OCI-LY1 (cell line): ENCODE measurements around the gene SMAP1.

Experiments
- CTCF ChIP-seq: fragments of 200-600 bp; sonication (generic), shearing (Covaris generic); IDR thresholded peaks from 2 replicates; pipeline ENCODE4 v1.5.1; 2017; ENCODE audit warnings: mild to moderate bottlenecking, antibody characterized with exemption, low read length, moderate library complexity, mixed read lengths
- EZH2 ChIP-seq: fragments of 200-600 bp; sonication (generic), shearing (Covaris generic); IDR thresholded peaks from 2 replicates; pipeline ENCODE4 v1.8.0; 2017; ENCODE audit warnings: borderline replicate concordance, mixed run types, mild to moderate bottlenecking, antibody characterized with exemption, low read length, moderate library complexity, mixed read lengths

- TF ChIP-seq CTCF (no peak), EZH2 (no peak)
These were observed 26.7 kb downstream of the SMAP1 start for GRCh38 chr6:70694371-70694770.
